SK-N-SH (cell line): Measurements from ENCODE around the gene ZNF480.

Experiments used
- EP300 ChIP-seq, 2 experiments: IDR thresholded peaks; 2 replicates each; pipeline versions ENCODE4 v1.4.0 to v1.6.1; 2012; ENCODE audit warnings: borderline replicate concordance in 1 of 2, low read depth in 1 of 2, low read length in 1 of 2
- EZH2phosphoT487 ChIP-seq: fragments of 200-600 bp; sonication (generic); IDR thresholded peaks from 2 replicates; pipeline ENCODE4 v1.6.1; 2017; ENCODE audit warnings: low read depth, mixed run types, mild to moderate bottlenecking, antibody characterized with exemption, moderate library complexity, borderline replicate concordance
- GABPA ChIP-seq: IDR thresholded peaks from 2 replicates; pipeline ENCODE4 v1.4.0; 2012; ENCODE audit warnings: low read depth, mild to moderate bottlenecking
- GATA2 ChIP-seq: sonication (generic); formaldehyde crosslinking; IDR thresholded peaks from 2 replicates; pipeline ENCODE4 v1.5.0; 2020; ENCODE audit warnings: mild to moderate bottlenecking, missing genetic modification reagents
- MXI1 ChIP-seq: IDR thresholded peaks from 2 replicates; pipeline ENCODE4 v1.6.1; 2012; ENCODE audit warnings: mild to moderate bottlenecking, low read depth, low read length, improper control_type of control experiment
- NRF1 ChIP-seq: IDR thresholded peaks from 2 replicates; pipeline ENCODE4 v1.6.1; 2012; ENCODE audit warnings: low read depth, mild to moderate bottlenecking, low read length
- POLR2AphosphoS5 ChIP-seq: IDR thresholded peaks from 2 replicates; pipeline ENCODE4 v1.6.1; 2012; ENCODE audit warnings: low read depth, low read length
- RCOR1 ChIP-seq: fragments of 150-350 bp; IDR thresholded peaks from 2 replicates; pipeline ENCODE4 v1.6.1; 2017; ENCODE audit warnings: antibody characterized with exemption, low read length
- RFX5 ChIP-seq: IDR thresholded peaks from 2 replicates; pipeline ENCODE4 v1.6.1; 2012; ENCODE audit warnings: mild to moderate bottlenecking, improper control_type of control experiment, low read length
- TF ChIP-seq, protein P1 (sequence below): fragments of 200-600 bp; sonication (generic); IDR thresholded peaks from 2 replicates; pipeline ENCODE4 v1.6.1; 2017; ENCODE audit warnings: antibody characterized with exemption, mild to moderate bottlenecking, moderate library complexity
- TF ChIP-seq, protein P2 (sequence below): IDR thresholded peaks from 2 replicates; pipeline ENCODE4 v1.6.1; 2012; ENCODE audit warnings: mild to moderate bottlenecking, low read depth, low read length, moderate library complexity
- TF ChIP-seq, protein P3 (sequence below): IDR thresholded peaks from 2 replicates; pipeline ENCODE4 v1.4.0; 2012; ENCODE audit warnings: low read depth
- TF ChIP-seq, protein P4 (sequence below): fragments of 150-350 bp; IDR thresholded peaks from 2 replicates; pipeline ENCODE4 v1.6.1; 2017; ENCODE audit warnings: antibody characterized with exemption, low read length, low read depth, borderline replicate concordance

DNA sequence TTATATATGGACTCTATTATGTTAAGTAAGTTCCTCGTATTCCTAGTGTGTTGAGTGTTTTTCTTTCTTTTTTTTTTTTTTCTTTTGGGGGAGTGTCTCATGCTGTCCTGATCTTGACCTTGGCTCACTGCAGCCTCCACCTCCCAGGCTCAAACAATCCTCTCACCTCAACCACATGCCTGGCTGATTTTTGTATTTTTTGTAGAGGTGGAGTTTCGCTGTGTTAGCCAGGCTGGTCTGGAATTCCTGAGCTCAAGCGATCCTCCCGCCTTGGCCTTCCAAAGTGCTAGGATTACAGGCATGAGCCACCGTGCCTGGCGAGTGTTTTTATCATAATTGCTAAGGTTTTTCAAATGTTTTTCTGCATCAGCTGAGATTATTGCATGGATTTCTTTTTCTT lies 10.7 kb upstream of the ZNF480 start:
- TF ChIP-seq EP300 (IDR thresholded peaks at IDR 0.05; ENCODE audit: borderline replicate concordance in 1 of 2, low read depth in 1 of 2, low read length in 1 of 2): no peak
- TF ChIP-seq, protein P1, sequence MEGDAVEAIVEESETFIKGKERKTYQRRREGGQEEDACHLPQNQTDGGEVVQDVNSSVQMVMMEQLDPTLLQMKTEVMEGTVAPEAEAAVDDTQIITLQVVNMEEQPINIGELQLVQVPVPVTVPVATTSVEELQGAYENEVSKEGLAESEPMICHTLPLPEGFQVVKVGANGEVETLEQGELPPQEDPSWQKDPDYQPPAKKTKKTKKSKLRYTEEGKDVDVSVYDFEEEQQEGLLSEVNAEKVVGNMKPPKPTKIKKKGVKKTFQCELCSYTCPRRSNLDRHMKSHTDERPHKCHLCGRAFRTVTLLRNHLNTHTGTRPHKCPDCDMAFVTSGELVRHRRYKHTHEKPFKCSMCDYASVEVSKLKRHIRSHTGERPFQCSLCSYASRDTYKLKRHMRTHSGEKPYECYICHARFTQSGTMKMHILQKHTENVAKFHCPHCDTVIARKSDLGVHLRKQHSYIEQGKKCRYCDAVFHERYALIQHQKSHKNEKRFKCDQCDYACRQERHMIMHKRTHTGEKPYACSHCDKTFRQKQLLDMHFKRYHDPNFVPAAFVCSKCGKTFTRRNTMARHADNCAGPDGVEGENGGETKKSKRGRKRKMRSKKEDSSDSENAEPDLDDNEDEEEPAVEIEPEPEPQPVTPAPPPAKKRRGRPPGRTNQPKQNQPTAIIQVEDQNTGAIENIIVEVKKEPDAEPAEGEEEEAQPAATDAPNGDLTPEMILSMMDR: no peak
- TF ChIP-seq, protein P2, sequence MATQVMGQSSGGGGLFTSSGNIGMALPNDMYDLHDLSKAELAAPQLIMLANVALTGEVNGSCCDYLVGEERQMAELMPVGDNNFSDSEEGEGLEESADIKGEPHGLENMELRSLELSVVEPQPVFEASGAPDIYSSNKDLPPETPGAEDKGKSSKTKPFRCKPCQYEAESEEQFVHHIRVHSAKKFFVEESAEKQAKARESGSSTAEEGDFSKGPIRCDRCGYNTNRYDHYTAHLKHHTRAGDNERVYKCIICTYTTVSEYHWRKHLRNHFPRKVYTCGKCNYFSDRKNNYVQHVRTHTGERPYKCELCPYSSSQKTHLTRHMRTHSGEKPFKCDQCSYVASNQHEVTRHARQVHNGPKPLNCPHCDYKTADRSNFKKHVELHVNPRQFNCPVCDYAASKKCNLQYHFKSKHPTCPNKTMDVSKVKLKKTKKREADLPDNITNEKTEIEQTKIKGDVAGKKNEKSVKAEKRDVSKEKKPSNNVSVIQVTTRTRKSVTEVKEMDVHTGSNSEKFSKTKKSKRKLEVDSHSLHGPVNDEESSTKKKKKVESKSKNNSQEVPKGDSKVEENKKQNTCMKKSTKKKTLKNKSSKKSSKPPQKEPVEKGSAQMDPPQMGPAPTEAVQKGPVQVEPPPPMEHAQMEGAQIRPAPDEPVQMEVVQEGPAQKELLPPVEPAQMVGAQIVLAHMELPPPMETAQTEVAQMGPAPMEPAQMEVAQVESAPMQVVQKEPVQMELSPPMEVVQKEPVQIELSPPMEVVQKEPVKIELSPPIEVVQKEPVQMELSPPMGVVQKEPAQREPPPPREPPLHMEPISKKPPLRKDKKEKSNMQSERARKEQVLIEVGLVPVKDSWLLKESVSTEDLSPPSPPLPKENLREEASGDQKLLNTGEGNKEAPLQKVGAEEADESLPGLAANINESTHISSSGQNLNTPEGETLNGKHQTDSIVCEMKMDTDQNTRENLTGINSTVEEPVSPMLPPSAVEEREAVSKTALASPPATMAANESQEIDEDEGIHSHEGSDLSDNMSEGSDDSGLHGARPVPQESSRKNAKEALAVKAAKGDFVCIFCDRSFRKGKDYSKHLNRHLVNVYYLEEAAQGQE: no peak
- TF ChIP-seq EZH2phosphoT487: no peak
- TF ChIP-seq GABPA: no peak
- TF ChIP-seq RCOR1: no peak
- no peak for TF ChIP-seq NRF1
- TF ChIP-seq, protein P3, sequence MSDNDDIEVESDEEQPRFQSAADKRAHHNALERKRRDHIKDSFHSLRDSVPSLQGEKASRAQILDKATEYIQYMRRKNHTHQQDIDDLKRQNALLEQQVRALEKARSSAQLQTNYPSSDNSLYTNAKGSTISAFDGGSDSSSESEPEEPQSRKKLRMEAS: no peak
- TF ChIP-seq GATA2 (CRISPR knock-in tag): no peak
- TF ChIP-seq RFX5: no peak
- TF ChIP-seq, protein P4, sequence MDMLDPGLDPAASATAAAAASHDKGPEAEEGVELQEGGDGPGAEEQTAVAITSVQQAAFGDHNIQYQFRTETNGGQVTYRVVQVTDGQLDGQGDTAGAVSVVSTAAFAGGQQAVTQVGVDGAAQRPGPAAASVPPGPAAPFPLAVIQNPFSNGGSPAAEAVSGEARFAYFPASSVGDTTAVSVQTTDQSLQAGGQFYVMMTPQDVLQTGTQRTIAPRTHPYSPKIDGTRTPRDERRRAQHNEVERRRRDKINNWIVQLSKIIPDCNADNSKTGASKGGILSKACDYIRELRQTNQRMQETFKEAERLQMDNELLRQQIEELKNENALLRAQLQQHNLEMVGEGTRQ: no peak
- TF ChIP-seq POLR2AphosphoS5: no peak
- TF ChIP-seq MXI1: no peak
